ENCODE data around the gene SYCP3.

SYCP3 gene
- long read RNA-seq, donor 1, partial matches to known transcripts, result 81 of 111 reads
- long read RNA-seq, donor 1, other reads (novel, unspliced or antisense), result 30 of 111 reads
- long read RNA-seq, donor 2, result 0 reads
- long read RNA-seq, donor 3, result 0 reads
- long read RNA-seq, donor 4, result 0 reads
- long read RNA-seq, donor 5, result 0 reads
- long read RNA-seq, donor 6, result 0 reads
- long read RNA-seq, donor 7, result 0 reads
- long read RNA-seq, donor 8, partial matches to known transcripts, result 43 of 81 reads
- long read RNA-seq, donor 8, other reads (novel, unspliced or antisense), result 38 of 81 reads

DNA sequence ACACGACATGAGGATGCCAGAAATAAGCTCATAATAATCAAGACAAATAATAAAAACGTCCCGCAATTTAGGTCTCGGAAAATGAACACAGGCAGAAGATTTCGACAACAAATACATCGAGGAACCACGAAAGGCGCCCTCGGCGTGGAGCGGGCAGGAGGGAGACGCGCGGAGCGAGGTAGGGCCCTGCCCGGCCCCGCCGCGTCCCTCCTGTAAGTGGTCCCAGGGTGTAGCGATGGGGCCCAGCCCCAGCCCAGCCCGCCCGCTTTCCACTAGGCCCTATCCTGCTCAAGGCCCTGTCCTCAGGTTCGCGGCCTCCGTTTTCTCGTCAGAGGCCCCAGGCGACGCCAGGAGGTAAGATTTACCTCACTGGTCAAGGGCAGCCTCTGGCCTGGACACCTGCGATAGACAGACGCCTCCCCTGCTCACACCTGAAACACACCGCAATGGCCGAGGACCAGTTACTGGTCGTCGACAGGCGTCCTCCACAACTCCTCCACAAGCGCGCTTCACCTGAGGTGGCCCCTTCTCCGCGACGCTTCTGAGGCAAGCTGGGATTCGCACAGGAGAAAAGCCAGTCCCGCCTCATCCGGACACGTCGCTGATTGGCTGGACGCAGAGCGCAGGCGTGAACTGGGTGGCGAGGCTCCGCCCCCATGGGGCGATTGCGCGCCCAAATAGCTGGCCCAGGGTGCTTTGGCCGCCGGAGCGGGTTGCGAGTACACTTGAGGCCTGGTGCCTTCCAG, at the start of gene SYCP3:
Gene SYCP3 (minus strand): TSS at position 543 of the 746 bp plus-strand sequence. CDS start 1,527 bp downstream, outside the sequence.
- DNase-seq, result no peak

DNA sequence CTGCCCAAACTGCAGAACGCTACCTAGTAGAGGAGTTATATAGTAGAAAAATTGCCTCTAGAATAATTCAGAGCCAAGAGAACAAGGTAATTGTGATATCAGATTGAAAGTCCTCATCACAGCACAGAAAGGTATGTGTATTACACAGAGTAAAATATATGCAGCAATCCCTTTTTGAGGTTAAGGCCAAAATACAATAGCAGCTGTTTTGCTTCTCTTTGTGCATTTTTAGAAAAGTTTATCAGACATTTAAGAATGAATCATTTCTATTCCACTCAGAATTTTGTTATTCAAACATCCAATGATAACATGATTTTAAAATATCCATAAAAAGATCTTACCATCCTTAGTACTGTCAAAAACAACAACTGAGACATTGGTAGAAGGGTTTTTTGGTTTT, 46.4 kb upstream of the SYCP3 start:
- DNase-seq, result no peak

DNA sequence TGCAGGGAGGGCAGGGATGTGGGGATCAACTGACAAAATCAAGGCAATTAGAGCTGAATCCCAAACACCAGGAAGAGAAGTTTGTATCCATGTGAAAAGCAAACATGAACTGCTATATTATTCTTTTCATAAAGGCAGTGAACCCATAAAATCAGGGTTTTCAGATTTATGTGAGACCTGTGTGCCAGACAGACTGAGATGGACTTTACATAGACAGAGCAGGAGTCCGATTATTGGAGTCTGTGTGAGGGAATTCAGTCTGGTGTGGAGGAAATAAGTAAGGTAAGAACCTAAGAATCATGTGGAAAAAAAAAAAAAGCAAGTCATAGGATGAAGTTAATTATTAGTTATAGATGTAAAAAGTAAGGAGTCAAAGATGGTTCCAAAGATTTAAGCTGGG, 45.1 kb upstream of the SYCP3 start:
- DNase-seq, result no peak

DNA sequence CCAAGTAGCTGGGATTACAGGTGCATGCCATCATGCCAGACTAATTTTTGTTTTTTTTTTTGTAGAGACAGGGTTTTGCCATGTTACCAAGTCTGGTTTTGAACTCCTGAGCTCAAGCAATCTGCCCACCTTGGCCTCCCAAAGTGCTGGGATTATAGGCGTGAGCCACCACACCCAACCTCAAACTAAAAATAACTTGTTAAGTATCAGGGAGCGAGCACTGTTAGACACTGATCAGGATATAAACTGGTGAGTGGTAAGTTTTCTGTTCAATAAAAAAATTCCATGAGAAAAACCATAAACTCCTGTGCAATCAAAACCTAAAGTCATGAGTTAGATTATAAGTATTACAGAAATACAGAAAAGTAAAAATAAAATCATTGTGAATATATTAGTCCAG, 44.6 kb upstream of the SYCP3 start:
- no peak for DNase-seq

DNA sequence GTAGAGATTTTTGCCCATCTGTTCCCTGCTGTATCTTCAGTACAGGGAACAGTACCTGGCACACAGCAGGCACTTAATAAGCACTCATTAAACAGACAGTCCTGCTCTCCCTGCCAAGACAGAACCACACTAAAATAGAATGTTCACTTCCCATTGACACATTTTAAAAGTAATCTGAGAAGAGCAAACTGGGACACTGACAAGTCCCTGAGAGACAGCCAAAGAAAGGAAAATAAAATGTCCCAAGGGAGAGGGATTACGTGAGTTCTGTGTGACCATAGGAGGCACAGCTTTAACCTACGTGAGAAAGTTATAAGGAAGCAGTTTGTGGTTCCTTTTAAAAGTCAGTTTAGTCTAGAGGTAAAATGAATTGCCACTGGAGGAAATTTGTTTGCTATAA, 43.9 kb upstream of the SYCP3 start:
- no peak for DNase-seq

DNA sequence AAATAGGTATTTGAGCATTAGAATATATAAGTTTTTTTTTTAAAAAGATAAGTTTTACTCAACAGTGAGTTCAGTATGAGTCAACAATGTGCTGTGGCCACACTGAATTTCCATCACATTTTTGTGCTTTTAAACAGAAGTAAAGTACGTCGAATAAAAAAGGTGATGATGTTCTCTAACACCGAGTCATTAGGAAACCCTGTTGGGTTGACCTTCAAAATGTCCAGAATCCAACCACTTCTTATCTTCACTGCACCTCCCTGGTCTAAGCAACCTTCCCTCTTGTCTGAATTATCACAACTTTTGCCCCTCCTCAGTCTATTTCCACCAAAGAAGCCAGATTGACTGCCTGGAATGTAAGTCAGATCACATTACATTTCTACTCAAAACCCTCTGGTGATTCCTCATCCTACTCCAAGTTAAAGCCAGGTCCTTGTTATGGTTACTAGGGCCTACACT, 43.0 kb upstream of the SYCP3 start:
- DNase-seq, result no peak

DNA sequence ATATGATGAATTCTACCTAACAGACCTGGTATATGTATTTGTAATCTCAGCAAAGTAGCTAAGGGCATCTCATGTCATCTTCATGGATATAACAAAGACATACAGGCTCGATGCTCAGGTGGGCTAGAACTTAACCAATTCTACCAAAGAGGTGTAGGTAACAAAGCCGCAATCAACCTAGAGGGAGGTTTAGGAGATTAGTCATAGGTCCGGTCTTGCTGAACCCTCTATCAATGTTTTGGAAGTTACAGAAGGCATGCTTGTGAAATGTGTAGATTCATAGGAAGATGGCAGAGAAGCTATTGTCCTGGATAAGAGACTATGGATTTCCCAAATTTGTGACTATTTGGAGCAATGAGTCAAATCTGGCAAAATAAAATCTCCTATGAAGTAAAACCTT, 42.6 kb upstream of the SYCP3 start:
- no peak for DNase-seq

DNA sequence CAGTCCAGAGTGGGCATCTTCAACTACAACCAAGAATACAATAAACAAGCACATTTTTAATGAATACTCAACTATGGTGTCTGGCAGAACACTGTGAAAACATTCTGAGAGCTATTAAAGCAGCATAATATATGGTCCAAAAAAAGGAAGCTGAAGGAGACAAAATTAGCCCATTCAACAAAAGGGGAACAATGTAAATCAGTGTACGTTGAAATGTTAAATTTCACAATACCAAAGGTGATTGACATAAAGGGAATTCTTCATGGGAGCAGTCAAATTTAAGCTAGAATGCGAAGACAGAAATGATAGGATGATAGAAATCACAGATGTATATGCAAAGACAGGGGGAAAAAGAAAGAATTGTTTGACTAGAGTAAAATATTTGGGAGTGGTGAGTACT, 41.3 kb upstream of the SYCP3 start:
- no peak for DNase-seq

DNA sequence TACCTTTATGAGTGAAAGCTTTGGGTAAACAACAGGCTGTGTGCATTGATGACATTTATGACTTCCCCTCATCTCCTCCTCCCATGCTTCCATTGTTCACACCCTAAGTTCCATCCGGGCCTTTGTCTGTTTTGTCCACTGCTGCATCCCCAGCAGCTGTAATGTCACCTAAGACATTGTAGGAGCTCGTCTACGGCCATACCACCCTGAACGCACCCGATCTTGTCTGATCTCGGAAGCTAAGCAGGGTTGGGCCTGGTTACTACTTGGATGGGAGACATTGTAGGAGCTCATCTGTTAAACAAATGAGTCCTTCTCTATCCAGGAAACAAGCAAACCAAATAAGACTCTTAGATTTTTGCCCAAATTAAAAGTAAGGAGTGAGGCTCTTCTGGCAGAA, 40.4 kb upstream of the SYCP3 start:
- DNase-seq, result no peak

DNA sequence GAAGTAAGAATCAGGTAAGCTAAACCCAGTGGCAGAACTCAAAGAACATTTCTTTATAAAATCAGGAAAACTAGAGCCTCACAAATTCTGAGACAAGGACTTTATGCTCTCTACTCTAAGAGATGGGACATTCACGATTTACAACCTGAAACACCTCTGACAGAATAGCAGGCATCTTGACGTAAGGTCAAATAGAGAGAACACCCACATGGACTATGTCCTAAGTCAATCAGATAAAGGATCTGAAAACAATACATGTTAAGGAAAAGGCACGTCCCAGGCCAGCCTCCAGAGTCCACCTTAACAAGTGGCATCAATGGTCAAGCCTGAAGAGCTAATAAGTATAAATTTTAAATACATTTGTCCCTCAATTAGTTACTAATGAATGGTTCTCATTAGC, 39.9 kb upstream of the SYCP3 start:
- DNase-seq, result no peak

DNA sequence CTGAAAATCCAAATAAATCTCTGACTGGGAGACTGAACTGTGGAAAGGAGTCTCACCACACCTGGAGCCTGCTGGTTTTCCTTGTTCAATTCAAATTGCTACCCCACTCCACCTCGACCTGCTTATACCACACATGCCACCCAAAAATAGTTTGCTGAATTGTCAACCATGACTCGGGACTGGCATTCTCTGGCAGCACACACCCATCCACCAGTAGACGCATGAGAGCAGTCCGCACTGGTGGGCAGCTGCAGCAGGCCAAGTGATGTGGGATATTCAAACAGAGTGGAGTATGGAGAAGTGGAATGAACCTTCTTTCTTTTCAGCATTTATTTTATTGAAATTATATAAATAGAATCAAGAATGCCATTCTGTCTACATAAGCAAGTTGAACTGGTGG, 38.7 kb upstream of the SYCP3 start:
- no peak for DNase-seq

DNA sequence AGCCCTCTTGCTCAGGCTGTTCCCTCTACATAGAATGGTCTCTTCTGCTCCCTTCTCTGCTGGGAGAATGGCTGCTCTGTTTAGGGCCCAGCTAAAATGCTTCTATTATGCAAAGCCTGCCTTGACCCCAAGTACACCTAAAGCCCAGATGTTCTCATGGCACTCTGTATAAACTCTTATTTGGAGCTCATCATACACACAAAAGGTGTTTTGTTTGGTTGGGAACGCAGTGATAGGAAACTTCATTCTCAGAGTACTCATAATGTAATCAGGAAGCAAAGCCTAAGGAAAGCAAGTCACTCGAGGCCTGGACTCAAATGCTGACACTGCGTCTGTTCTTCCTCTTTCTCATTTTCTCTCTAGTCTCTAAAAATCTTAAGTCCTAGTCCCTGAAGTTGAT, 38.2 kb upstream of the SYCP3 start:
- no peak for DNase-seq

DNA sequence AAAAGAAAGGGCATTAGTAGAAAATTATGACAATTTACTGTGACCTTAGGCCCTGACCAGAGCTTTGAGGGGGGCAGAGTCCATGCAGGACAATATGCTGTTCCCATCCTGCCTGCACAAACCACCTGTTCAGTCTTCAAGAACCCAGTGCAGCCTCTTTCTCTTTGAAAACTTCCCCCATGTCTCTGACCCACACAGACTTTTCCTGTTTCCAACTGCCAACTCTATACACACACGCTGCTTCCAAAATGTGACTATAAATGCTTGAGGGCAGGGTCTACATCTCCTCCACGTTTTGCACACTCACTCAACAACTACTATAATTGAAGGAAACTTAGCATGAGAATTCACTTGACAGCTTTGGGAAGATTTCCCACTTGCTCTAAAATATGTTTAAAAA, 36.6 kb upstream of the SYCP3 start:
- DNase-seq, result no peak

DNA sequence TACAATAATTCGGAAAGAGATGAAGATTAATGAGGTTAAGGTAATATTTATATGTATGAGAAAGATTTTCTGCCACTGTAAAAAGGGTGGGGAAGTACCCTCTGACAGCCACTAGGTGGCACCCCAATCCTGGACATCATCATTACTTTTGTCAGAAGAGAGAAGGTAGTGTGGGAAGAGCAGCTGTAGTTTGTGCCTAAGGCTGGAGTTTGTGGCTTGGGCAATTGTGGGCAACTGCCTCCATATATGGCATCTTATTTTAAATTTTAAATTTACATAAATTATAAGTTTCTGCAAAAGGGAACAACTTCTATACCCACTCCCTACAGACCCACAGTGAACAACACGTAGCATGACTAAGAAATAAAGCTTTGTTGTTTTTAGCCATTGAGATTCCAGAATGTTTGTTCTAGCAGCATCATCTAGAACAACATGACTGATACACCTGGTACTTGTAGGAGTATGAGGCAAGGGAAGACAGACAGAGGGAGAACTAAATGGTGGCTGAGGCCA, 34.4 kb upstream of the SYCP3 start:
- peak; percentile 25 for DNase-seq

DNA sequence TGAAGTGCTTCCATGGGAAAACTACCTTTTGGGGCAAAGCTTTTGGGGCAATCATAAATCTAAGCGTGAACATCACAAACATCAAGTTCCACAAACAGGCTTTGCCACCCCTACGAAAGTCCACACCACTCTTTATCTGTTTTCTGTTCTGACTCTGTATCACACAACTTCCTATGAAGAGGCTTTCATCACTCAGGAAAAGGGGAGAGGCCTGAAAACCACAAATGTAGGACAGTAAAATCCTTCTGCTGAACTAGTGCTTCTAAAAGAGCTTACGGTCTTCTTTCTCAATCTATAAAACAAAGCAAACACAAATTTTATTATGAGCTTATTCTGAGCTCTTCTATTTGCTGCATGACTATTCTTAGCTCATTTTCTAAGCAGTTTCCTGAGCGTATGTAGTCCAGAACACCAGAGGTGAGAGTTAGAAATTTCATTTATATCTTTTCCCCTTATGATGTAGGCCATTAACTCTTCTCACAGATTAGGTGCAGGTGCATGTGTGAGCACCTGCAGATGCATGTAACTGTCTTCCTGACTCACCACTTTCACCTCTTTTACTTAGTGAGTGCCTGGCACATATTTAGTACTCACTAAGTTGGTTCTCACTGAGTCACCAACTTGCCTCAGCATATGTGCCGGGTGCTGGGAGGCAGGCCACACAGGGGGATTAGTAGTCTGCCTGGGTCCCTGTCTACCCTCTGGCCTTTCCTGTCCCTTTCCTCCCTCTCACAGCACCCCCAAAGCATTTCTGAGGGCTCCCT, 32.9 kb upstream of the SYCP3 start:
- no peak for DNase-seq

DNA sequence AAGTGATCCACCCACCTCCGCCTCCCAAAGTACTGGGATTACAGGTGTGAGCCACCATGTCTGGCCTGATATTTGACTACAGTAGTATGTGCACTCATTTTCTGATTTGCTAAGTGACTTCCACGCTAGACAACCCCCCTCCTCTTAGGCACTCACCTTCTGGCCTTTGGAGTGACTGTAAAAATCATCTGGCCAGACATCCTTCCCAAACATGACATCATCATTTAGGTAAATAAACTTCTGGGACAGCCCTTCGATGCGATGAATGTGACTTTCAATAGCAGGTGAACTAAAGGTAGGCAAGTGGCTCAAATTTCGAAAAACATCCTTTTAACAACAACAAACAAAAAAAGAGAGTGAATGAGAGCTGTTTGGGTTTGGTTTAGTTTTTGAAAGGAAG, 30.6 kb upstream of the SYCP3 start:
- no peak for DNase-seq

DNA sequence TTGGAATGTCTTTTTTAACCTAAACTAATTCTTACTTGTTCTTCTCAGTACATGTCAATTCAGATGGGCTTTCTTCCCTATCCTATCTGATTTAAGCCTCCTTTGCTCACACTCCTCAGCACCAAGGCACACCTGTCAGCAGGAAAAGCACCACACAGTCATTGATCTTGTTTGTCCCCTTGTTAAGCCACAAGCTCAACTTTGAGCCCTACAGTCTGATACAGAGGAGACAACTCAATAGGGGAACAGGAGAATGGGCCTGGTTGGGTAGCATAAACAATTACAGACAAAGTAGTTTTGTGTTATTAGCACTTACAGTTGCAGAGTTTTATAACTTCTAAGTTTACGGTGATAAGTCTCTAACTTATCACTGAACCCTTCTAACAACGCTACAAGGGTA, 29.5 kb upstream of the SYCP3 start:
- no peak for DNase-seq

DNA sequence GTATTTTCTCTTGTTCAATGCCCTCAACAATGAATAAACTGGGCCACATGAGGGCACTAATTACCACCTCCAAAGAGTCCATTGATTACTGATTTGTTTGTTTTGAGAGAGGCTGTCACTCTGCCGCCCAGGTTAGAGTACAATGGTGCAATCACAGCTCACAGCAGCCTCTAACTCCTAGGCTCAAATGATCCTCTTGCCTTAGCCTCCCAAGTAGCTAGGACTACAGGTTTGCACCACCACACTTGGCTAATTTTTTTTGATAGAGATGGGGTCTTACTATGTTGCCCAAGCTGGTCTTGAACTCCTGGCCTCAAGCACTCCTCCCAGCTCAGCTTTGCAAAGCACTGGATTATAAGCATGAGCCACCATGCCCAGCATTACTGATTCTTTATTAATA, 28.3 kb upstream of the SYCP3 start:
- no peak for DNase-seq

DNA sequence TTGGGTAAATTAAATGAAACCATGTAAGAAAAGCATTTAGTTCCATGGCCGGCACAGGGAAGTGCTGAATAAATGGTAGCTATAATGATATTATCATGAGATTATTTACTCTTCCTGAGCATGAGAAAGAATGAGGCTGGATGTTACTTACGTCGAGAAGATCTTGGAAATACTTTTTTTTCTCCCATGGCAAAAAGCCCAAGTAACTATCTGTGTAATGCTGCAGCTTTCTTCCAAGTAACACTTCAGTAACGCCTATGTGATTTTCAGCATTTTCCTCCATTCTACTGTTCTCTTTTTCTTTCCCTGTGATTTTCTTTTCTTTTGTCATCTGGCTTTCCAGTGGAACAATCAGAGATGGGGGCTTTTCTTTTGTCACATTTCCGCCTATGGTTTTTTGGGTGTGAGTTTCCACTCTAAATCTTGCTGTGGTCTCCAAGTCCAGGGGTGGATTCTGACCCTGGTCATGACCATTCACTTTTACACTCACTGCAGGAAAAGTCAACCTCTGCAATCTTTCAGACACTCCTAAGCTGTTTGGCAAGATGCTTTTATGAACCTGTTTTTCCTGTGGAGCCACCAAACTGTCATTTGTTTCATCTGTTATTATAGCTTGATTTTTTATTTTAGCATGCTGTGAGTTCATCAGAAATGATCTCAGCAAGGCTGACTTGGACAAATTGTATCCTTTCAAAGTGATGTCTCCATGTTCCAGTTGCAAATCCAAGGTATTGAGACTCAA, 25.0 kb upstream of the SYCP3 start:
- DNase-seq, result no peak

DNA sequence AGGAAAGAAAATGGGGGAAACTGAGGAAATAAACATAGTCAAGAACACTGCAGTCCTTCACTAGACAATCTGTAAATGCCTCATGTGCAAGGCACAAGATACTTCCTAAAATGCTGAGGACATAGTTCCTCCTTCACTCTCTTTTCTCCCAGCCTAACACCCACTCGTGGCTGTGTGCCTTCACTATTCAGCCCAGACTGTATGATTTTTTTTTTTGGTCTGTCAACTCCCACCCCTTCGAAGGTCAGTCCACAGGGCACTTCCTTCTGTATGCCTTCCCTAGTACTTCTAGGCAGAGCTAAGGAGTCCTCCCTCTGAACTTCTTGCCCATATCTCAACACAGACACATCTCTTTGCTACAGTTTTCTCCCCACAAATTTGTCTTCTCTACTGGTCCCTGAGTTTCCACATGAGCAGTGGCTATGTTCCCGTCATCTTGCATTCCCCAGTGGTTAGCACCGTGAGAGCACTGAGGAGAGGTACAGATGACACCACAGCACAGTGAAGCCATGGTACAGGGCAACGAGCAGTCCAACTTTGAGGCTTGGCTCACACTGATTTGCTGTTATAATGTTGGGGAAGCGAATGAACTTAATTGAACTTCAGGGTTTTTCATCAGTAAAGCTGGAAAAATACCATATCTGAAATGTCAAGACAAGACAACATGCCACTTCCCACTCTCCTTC, 24.1 kb upstream of the SYCP3 start:
- DNase-seq, result no peak

DNA sequence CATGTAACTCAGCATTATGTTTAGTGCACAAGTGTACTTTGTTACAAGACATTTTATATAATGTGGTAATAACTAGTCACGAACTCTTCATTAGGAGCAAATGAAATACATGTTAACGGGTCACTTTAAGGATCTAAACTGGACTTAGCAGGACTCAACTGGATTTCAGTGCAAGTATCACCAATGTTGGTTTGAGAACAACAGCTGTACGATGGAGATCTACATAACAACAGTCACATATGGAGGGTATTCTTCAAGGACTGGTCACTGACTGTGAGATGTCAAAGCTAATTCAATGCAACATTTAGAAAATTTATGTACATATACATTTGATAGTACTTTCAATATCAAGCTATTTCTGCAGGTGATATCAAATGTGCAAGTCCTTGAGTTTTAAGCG, 22.5 kb upstream of the SYCP3 start:
- no peak for DNase-seq

DNA sequence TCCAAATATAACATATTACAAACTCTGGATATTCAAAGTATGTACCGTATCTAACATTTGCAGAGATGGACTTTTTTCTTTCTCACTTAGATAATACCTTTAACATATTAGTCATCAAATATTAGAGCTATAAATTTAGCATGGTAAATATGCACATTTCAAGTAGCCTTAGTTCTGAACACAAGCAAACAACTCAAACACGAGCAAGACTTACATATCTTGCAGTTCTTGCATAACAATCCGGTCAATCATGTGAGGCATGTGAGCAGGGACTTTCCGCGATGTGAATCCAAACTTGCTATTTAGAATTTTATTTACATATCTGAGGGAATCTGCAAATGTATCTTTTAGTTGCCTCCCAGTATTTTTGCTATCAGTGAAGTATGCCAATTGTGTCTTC, 22.1 kb upstream of the SYCP3 start:
- no peak for DNase-seq

Data from right kidney (tissue), 9 donors.